Neural crest cell (in vitro differentiated cells): ENCODE measurements around the gene EEF1AKMT1. TPM values are rescaled to one million over a fixed set of nuclear protein-coding genes. Genes with fewer than 3 reads are reported as not detected.

Source experiments
- DNase-seq: peaks from one replicate; pipeline ENCODE4 v3.0.0; 2021; ENCODE audit warnings: low read depth, mixed read lengths, low spot score
- H3K27ac Mint-ChIP-seq: one replicate; pipeline ENCODE4 v1.8.0; 2021; ENCODE audit warnings: mild to moderate bottlenecking, mixed read lengths; ENCODE audit not compliant: unreplicated experiment
- H3K27me3 Mint-ChIP-seq: 2 replicates; pipeline ENCODE4 v1.8.0; 2021; ENCODE audit warnings: low read depth, mild to moderate bottlenecking, mixed read lengths
- H3K36me3 Mint-ChIP-seq: 2 replicates; pipeline ENCODE4 v1.8.0; 2021; ENCODE audit warnings: low read depth, mild to moderate bottlenecking, mixed read lengths
- H3K4me1 Mint-ChIP-seq: 2 replicates; pipeline ENCODE4 v1.8.0; 2021; ENCODE audit warnings: mixed read lengths
- H3K4me3 Mint-ChIP-seq: one replicate; pipeline ENCODE4 v1.8.0; 2021; ENCODE audit warnings: mild to moderate bottlenecking, mixed read lengths
- H3K9me3 Mint-ChIP-seq: 2 replicates; pipeline ENCODE4 v1.8.0; 2021; ENCODE audit warnings: mixed read lengths
- total RNA-seq: library from RNA; stranded (reverse); gene quantifications from 2 replicates; pipeline ENCODE4 v1.2.1, GENCODE V29; 2021
- TF ChIP-seq, protein P1 (sequence below): fragments of 200-600 bp; sonication (generic); conservative IDR thresholded peaks from 2 replicates; pipeline ENCODE4 v1.5.0; 2021; ENCODE audit warnings: antibody characterized with exemption, mild to moderate bottlenecking

Gene EEF1AKMT1
- total RNA-seq, 1 donor from 2014 or later: 14.8 TPM

DNA sequence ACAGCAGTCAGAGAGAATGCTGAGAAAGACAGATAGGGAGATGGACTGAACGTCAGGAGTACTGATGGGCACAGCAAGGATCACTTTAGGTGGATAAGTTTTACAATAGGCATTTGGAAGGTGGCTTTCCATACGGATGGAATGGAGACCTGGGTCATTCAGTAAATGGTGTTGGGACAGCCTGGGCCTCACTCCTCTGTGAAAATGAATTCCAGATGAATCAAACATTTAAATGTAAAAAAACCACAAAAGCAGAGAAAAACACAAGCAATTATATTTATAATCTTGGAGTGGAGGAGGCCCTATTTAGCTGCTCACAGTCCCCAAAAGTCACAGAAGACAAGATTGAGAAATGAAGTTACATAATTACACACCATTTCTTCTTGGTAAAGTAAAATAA, 65.5 kb downstream of the EEF1AKMT1 start:
- no peaks in the 10 kb centered on the region for H3K36me3 Mint-ChIP-seq
- no peak overlapping the region for H3K4me3 Mint-ChIP-seq
- no peaks in the 10 kb centered on the region for H3K9me3 Mint-ChIP-seq
- H3K4me1 Mint-ChIP-seq: peaks cover 38% of the 10 kb centered on the region
- TF ChIP-seq, protein P1, sequence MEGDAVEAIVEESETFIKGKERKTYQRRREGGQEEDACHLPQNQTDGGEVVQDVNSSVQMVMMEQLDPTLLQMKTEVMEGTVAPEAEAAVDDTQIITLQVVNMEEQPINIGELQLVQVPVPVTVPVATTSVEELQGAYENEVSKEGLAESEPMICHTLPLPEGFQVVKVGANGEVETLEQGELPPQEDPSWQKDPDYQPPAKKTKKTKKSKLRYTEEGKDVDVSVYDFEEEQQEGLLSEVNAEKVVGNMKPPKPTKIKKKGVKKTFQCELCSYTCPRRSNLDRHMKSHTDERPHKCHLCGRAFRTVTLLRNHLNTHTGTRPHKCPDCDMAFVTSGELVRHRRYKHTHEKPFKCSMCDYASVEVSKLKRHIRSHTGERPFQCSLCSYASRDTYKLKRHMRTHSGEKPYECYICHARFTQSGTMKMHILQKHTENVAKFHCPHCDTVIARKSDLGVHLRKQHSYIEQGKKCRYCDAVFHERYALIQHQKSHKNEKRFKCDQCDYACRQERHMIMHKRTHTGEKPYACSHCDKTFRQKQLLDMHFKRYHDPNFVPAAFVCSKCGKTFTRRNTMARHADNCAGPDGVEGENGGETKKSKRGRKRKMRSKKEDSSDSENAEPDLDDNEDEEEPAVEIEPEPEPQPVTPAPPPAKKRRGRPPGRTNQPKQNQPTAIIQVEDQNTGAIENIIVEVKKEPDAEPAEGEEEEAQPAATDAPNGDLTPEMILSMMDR: no peak
- no peak overlapping the region for H3K27ac Mint-ChIP-seq
- peaks cover under 1% of the 10 kb centered on the region for H3K27me3 Mint-ChIP-seq
- DNase-seq: no peak

DNA sequence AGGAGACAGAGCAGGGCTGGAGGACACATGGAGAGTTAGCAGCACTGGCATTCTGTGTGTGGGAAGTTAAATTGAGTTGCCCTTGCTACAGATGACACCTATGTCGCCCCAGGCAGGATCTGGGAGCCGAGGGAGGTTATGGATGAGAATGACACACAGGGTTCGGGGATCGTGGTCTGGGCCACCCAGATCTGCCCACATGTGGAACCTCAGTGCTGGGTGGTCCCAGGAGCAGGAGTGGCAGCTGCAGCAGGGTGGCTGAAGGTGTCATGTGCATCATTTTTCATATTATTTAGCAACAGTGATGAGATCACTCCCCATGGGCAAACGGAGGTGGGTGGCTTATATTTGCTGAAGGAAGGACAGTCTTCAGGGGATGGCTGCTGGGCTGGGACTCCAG, 67.1 kb downstream of the EEF1AKMT1 start:
- no peak for DNase-seq
- TF ChIP-seq, protein P1: no peak
- Mint-ChIP-seq H3K36me3 (no peaks in the 10 kb centered on the region), H3K4me1 (peaks cover 33% of the 10 kb centered on the region), H3K4me3 (peak overlapping the region; percentile 83), H3K9me3 (no peaks in the 10 kb centered on the region), H3K27ac (no peak overlapping the region), H3K27me3 (no peaks in the 10 kb centered on the region)

- Mint-ChIP-seq H3K36me3 (peaks cover 7% of the 10 kb centered on the region), H3K27ac (no peak overlapping the region), H3K9me3 (no peaks in the 10 kb centered on the region), H3K4me1 (peaks cover 28% of the 10 kb centered on the region), H3K27me3 (peaks cover 7% of the 10 kb centered on the region), H3K4me3 (peak overlapping the region; percentile 88)
- TF ChIP-seq, protein P1: no peak
- no peak for DNase-seq
These were observed 69.2 kb downstream of the EEF1AKMT1 start for GRCh38 chr13:20704459-20705069.

DNA sequence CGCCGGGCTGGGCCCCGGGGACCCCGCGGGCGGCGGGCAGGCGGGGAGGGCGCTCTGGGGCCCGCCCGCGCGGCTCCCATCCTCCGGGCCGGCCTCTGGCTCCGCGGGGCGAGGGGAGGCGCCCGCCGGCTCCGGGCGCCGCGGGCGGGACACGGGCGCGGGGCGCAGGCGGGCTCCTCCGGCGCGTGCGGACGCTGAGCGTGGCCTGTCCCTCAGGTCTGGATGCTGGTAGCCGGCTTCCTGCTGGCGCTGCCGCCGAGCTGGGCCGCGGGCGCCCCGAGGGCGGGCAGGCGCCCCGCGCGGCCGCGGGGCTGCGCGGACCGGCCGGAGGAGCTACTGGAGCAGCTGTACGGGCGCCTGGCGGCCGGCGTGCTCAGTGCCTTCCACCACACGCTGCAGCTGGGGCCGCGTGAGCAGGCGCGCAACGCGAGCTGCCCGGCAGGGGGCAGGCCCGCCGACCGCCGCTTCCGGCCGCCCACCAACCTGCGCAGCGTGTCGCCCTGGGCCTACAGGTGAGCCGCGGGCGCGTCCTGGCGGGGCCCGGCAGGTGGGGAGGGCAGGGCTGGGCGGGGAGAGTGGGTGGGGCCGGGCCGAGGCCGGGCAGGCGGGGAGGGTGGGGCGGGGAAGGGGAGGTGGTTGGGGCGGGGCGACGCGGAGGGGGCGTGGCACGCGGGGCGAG, 69.8 kb downstream of the EEF1AKMT1 start:
- H3K4me1 Mint-ChIP-seq: peaks cover 22% of the 10 kb centered on the region
- TF ChIP-seq, protein P1: peak; percentile 71
- peaks cover 7% of the 10 kb centered on the region for H3K27me3 Mint-ChIP-seq
- H3K36me3 Mint-ChIP-seq: peaks cover 7% of the 10 kb centered on the region
- no peak overlapping the region for H3K4me3 Mint-ChIP-seq
- DNase-seq: peak; percentile 67
- no peak overlapping the region for H3K27ac Mint-ChIP-seq
- H3K9me3 Mint-ChIP-seq: no peaks in the 10 kb centered on the region

GRCh38 chr13:20702915-20703779, 70.6 kb downstream of the EEF1AKMT1 start, which contains the start of gene IL17D:
TSS of gene IL17D (plus strand) at chr13:20703699. CDS start at chr13:20704002, 303 bp downstream.
- H3K4me1 Mint-ChIP-seq: peaks cover 20% of the 10 kb centered on the region
- peak; percentile 33 for DNase-seq
- TF ChIP-seq, protein P1: no peak
- no peaks in the 10 kb centered on the region for H3K9me3 Mint-ChIP-seq
- H3K27me3 Mint-ChIP-seq: peaks cover 7% of the 10 kb centered on the region
- H3K27ac Mint-ChIP-seq: peak within 1 kb of the TSS; percentile 92
- H3K36me3 Mint-ChIP-seq: peaks cover 7% of the 10 kb centered on the region
- H3K4me3 Mint-ChIP-seq: peak within 1 kb of the TSS; percentile 95
